GM18873 (cell line): ENCODE results near the gene ZNF587B.
A peak's percentile ranks its signal among the peaks of the same experiment; 100 is the strongest.
"Not testable (repeated sequence)": the region's sequence is repeated elsewhere in the genome, so short reads cannot be mapped to it uniquely, and the experiment has no call there.

Source experiments
- ATAC-seq: cut with Tn5 transposase; IDR thresholded peaks from one replicate; pipeline ENCODE4 v1.9.1; 2021; ENCODE audit warnings: mild to moderate bottlenecking, moderate library complexity, moderate number of reproducible peaks; ENCODE audit not compliant: unreplicated experiment, low FRiP score

The ZNF587B gene

GRCh38 chr19:57817976-57818375, 12.1 kb upstream of the ZNF587B start:
- ATAC-seq, result no peak

- ATAC-seq, result no peak
Observed at GRCh38 chr19:57818378-57818777, 11.7 kb upstream of the ZNF587B start.

GRCh38 chr19:57819475-57820148, 10.5 kb upstream of the ZNF587B start:
- peak; percentile 73 for ATAC-seq

- no peak for ATAC-seq
Observed at GRCh38 chr19:57820599-57820998, 9.5 kb upstream of the ZNF587B start.

- ATAC-seq, result not testable (repeated sequence)
Observed at GRCh38 chr19:57821095-57821494, 9.0 kb upstream of the ZNF587B start.

GRCh38 chr19:57821501-57821900, 8.6 kb upstream of the ZNF587B start:
- ATAC-seq, result not testable (repeated sequence)

GRCh38 chr19:57823155-57823554, 6.9 kb upstream of the ZNF587B start:
- ATAC-seq, result not testable (repeated sequence)

DNA sequence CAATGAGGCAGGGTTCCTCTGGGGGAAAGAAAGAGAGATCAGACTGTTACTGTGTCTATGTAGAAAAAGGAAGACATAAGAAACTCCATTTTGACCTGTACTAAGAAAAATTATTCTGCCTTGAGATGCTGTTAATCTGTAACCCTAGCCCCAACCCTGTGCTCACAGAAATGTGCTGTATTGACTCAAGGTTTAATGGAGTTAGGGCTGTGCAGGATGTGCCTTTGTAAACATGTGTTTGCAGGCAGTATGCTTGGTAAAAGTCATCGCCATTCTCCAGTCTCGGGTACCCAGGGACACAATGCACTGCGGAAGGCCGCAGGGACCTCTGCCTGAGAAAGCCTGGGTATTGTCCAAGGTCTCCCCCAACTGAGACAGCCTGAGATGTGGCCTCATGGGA, 6.5 kb upstream of the ZNF587B start:
- ATAC-seq, result not testable (repeated sequence)

GRCh38 chr19:57825511-57825910, 4.6 kb upstream of the ZNF587B start:
- no peak for ATAC-seq

GRCh38 chr19:57829316-57829715, 783 bp upstream of the ZNF587B start:
- ATAC-seq, result no peak

- ATAC-seq, result not testable (repeated sequence)
Observed at GRCh38 chr19:57836991-57837390, 6.9 kb downstream of the ZNF587B start.

DNA sequence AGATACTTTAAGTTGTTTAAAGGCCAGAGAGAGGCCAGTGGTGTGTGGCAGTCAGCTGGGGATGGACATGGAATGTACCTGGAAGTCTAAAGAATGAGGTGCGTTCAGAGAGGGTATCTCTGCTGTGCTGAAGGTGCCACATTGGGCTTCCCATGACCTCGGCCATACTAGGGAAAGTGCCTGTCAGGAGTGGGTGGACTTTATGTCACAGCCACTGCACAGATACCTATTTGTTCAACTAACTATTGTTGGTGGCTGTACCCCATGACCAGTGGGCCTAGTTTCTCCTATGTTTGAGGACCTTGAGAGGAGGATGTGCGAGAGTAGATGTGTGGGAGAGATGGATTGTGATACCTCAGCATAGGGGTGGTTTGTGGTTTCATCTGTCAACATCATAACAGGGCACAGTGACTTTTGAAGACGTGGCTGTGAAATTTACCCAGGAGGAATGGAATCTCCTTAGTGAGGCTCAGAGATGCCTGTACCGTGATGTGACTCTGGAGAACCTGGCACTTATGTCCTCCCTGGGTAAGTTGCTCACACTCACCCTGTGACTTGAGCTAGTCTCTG, 8.6 kb downstream of the ZNF587B start:
- not testable (repeated sequence) for ATAC-seq

DNA sequence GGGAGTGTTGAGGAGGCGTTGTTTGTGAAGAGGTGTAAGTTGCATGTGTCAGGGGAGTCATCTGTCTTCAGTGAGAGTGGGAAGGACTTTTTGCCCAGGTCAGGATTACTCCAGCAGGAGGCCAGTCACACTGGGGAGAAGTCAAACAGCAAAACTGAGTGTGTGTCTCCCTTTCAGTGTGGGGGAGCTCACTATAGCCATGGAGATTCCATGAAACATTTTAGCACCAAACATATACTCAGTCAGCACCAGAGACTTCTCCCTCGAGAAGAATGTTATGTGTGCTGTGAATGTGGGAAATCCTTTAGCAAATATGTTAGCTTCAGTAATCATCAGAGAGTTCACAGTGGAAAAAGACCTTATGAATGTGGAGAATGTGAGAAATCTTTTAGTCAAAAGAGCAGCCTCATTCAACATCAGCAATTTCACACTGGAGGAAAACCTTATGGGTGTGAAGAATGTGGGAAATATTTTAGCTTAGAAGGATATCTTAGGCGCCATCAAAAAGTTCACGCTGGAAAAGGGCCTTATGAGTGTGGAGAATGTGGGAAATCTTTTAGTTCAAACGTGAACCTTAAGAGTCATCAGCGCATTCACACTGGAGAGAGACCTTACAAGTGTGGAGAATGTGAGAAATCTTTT, 11.1 kb downstream of the ZNF587B start:
- ATAC-seq, result no peak

DNA sequence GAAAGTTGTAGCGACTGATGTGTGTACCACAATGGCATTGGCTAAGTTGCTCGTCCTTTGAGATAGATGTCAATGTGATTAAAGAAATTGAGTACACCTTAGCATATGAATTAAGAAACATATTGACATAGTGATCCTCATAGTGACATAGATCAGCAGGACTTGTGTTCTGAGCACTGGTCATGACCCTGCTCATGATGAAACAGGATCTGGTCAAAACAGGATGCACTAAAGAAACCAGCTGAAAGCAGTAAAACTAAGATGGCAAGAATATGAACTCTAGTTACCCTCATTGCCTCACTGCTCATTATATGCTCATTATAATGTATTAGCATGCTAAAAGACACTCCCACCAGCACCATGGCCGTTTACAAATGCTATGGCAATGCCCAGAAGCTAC, 17.1 kb downstream of the ZNF587B start:
- ATAC-seq, result not testable (repeated sequence)

- peak; percentile 3 for ATAC-seq
Observed at GRCh38 chr19:57849162-57849665, 19.1 kb downstream of the ZNF587B start.

- ATAC-seq, result peak; percentile 79
Observed at GRCh38 chr19:57849666-57850473, 19.8 kb downstream of the ZNF587B start, which contains the start of gene ZNF587. Gene ZNF587, plus strand, starts transcription at chr19:57849859. Its CDS starts 180 bp downstream, at chr19:57850039.

DNA sequence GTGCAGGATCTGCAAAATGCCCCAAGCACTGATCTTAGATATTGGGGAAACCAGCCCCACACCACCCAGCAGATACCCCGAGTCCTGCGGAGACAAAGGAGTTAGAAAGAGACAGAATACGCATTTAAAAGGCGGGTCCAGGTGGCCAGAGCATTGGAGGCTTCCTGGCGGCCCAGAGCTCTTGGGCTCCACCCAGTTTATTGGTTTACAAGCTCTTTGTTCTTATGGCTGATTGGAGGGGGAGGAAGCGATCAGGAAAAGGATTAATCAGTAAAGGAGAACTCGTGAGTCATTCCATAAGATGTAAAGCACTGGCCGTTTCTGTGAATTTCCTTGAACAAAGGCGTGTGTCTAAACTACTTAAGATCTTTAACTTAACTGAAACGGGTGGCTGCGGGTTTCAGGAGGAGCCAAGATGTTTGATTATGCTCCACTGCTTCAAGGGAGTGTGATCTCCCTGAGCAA, 20.5 kb downstream of the ZNF587B start:
- no peak for ATAC-seq

- ATAC-seq, result not testable (repeated sequence)
Observed at GRCh38 chr19:57851812-57852603, 21.9 kb downstream of the ZNF587B start.

DNA sequence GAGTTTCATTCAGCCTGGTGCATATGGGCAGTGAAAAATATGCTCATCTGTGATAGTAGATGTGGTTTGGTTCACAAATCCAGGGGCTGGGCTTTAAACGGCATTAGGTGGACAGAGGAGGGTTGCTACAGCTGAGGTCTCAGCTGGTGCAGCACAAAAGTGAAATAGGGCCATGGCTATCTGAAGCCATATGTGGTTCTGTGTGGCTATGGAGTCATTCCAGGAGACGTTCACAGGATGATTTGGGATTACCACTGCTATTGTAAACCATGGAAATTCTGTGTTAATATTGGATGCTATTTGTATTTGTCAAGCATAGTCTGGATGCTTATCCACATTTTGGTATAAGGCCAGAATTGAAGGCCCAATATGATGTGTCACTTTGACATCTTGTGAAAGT, 24.0 kb downstream of the ZNF587B start:
- not testable (repeated sequence) for ATAC-seq

DNA sequence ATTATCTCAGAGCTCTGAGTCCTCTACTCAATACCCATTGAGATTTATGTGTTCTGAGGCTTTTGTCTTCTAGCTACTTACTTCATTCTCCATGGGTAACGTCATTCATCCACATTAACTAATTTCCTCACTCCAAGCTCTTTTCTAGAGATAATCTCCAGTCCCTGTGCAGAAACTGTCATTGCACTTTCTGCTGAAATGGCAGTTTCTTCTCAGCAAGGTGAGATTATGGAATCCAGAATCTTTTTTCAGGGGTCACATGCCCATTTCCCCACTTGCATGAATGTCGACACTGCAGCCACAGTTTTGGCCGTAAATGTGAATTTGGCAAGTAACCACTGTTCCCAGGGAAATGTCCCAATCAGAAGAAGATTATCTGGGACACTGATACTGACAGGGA, 32.3 kb downstream of the ZNF587B start:
- ATAC-seq, result not testable (repeated sequence)
